Vein endothelial cell (primary cell): Measurements from ENCODE around the gene TMEM250. TPM values are rescaled to one million over a fixed set of nuclear protein-coding genes. Genes with fewer than 3 reads are reported as not detected.

Experiments
- total RNA-seq: library from RNA; depleted of rRNA; stranded (reverse); fragments of >200 nt; gene quantifications from 2 replicates; pipeline ENCODE4 v1.2.3, GENCODE V29; 2012

Gene TMEM250
- 59.8 and 72.8 TPM in 2 replicates for total RNA-seq

GRCh38 chr9:136118320-136119060 lies at the start of gene TMEM250:
Gene TMEM250 (minus strand): TSS chr9:136118875. CDS start chr9:136116900, 1,975 bp downstream.

GRCh38 chr9:136095070-136096058 lies 23.3 kb downstream of the TMEM250 start, which contains the start of gene NACC2:
Gene NACC2 (minus strand): TSS chr9:136095289. CDS start chr9:136050521, 44,768 bp downstream.

Other genes with a start within 250 kb of the TMEM250 start
- 31.2 and 39.5 TPM in 2 replicates for gene CAMSAP1, start 211.3 kb downstream of the TMEM250 start, total RNA-seq
- 36.2 and 38.5 TPM in 2 replicates for gene UBAC1, start 157.5 kb downstream of the TMEM250 start, total RNA-seq
- gene NACC2, start 23.6 kb downstream of the TMEM250 start, total RNA-seq = 34.1 and 39.5 TPM in 2 replicates
- gene LHX3, start 86.3 kb upstream of the TMEM250 start, total RNA-seq = not detected in 2 replicates
- gene QSOX2, start 126.9 kb upstream of the TMEM250 start, total RNA-seq = 14.4 and 15.1 TPM in 2 replicates
- gene CCDC187, start 185.2 kb upstream of the TMEM250 start, total RNA-seq = not detected in 2 replicates
- gene GPSM1, start 208.7 kb upstream of the TMEM250 start, total RNA-seq = 29.6 and 47.4 TPM in 2 replicates
- 9.0 and 10.8 TPM in 2 replicates for gene DNLZ, start 244.9 kb upstream of the TMEM250 start, total RNA-seq